ENCODE measurements around the gene SHISA5.
"Not testable (repeated sequence)": the region's sequence is repeated elsewhere in the genome, so short reads cannot be mapped to it uniquely, and the experiment has no call there.

Gene SHISA5

GRCh38 chr3:48521635-48522034 lies 17.7 kb upstream of the SHISA5 start:
- no peak for DNase-seq

- no peak for DNase-seq
Measured at GRCh38 chr3:48519277-48519643, 15.3 kb upstream of the SHISA5 start.

GRCh38 chr3:48518638-48519276 lies 14.8 kb upstream of the SHISA5 start:
- DNase-seq = no peak

- no peak for DNase-seq
Measured at GRCh38 chr3:48518069-48518468, 14.1 kb upstream of the SHISA5 start.

- no peak for DNase-seq
Measured at GRCh38 chr3:48516571-48516970, 12.6 kb upstream of the SHISA5 start.

GRCh38 chr3:48514431-48515227 lies 10.7 kb upstream of the SHISA5 start:
- DNase-seq = no peak

- no peak for DNase-seq
Measured at GRCh38 chr3:48511551-48511950, 7.6 kb upstream of the SHISA5 start.

- peak in 14 of 58 donors; percentile 3 to 46 (median 19) for DNase-seq
Measured at GRCh38 chr3:48507256-48508061, 3.5 kb upstream of the SHISA5 start.

- no peak for DNase-seq
Measured at GRCh38 chr3:48505968-48506504, 2.1 kb upstream of the SHISA5 start.

- DNase-seq = no peak
Measured at GRCh38 chr3:48505146-48505545, 1.2 kb upstream of the SHISA5 start.

- DNase-seq = peak in 7 of 58 donors; percentile 18 to 54 (median 26)
Measured at GRCh38 chr3:48503401-48504050, 448 bp downstream of the SHISA5 start.

- peak in 32 of 58 donors; percentile 9 to 75 (median 28) for DNase-seq
Measured at GRCh38 chr3:48502728-48503168, 1.2 kb downstream of the SHISA5 start.

GRCh38 chr3:48502121-48502520 lies 1.9 kb downstream of the SHISA5 start:
- no peak for DNase-seq

GRCh38 chr3:48501196-48501595 lies 2.8 kb downstream of the SHISA5 start:
- DNase-seq = no peak

GRCh38 chr3:48500656-48501055 lies 3.3 kb downstream of the SHISA5 start:
- DNase-seq = no peak

GRCh38 chr3:48493203-48493501 lies 10.8 kb downstream of the SHISA5 start:
- DNase-seq = no peak

- DNase-seq = no peak
Measured at GRCh38 chr3:48492461-48493202, 11.3 kb downstream of the SHISA5 start.

- DNase-seq = no peak
Measured at GRCh38 chr3:48486952-48487351, 17.0 kb downstream of the SHISA5 start.

GRCh38 chr3:48482822-48483221 lies 21.2 kb downstream of the SHISA5 start:
- not testable (repeated sequence) for DNase-seq

GRCh38 chr3:48480891-48481290 lies 23.1 kb downstream of the SHISA5 start:
- DNase-seq = not testable (repeated sequence)

Data from anterior cingulate cortex (tissue), 58 donors.